SIG-M5 treated with dmso at 0.1 percent for 504 hours (cell line): Measurements from ENCODE around the gene METAP1D.
"Not testable (repeated sequence)": the region's sequence is repeated elsewhere in the genome, so short reads cannot be mapped to it uniquely, and the experiment has no call there.

Source experiments
- DNase-seq: peaks from one replicate; lab custom pipeline; 2025; ENCODE audit not compliant: unreplicated experiment; lab: John Stamatoyannopoulos, UW

METAP1D gene

DNA sequence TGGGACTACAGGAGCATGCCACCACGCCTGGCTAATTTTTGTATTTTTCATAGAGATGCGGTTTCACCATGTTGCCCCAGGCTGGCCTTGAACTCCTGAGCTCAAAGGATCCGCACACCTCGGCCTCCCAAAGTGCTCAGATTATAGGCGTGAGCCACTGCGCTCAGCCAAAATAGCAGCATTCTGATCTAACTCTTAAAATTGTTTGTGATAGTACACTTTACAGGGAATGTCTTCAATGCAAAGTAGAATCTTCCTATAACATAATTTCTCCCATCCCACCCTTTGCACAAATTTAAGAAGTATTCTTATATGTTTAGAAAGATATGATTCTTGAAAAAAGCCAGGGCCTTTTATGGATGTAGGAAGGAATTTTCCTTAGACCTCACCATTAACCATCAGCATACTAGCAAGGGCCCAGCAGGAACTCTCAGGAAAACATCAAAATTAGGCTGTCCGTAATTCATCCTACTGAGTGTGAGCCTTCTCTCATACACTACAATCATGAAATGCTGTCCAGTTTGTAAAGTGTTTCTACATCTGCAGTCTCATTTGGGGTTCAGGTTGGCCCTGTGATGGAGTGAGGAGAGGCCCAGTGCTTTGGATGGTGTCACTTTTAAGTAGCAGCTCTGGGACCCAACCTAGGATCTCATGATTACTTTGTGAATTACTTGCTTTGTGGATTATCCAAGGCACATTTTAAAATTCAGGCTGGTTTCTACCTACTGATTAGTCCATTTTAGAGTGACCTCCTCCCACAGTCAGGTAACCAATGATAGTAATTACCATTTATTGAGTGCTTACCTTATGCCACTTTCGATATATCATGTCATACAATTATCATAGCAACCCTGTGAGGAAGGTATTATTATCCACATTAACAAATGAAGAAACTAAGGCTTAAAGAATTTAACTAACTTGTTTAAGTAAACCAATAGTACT is 48.1 kb downstream of the METAP1D start:
- DNase-seq, result no peak

DNA sequence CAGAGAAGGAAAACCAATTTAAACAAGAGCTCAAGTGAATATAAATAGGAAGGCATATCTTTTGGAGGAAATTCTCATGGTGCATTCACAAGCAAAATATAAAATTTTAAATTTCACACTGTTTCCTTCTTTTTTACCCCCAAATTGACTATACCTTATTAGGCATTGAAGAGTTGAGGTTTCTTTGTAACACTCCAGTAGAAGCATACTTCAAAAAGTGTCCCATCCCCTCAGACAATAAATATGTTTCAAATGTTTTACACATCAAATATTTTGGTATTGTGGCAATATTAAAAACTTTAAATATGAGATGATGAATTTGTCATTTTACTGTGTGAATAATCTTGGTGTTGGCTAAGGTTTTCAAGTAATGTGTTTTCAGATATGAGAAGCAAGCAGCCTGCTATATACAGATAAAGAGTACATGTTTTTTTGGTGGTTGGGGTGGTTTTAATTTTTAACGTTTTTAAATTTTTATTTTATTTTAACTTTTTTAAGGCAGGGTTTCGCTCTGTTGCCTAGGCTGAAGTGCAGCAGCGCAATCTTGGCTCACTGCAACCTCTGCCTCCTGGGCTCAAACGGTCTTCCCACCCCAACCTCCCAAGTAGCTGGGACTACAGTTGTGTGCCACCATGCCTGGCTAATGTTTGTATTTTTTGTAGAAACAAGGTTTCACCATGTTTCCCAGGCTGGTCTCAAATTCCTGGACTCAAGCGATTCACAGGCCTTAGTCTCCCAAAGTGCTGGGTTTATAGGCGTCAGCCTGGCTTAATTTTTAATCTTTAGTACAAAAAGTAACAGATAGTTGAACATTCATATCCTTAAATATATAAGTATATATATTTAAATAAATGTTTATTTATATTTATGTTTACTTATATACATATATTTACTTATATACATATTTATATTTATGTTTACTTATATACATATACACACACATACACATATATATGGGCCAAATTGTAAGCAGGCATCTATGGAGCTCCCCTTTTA is 49.1 kb downstream of the METAP1D start:
- DNase-seq, result no peak

DNA sequence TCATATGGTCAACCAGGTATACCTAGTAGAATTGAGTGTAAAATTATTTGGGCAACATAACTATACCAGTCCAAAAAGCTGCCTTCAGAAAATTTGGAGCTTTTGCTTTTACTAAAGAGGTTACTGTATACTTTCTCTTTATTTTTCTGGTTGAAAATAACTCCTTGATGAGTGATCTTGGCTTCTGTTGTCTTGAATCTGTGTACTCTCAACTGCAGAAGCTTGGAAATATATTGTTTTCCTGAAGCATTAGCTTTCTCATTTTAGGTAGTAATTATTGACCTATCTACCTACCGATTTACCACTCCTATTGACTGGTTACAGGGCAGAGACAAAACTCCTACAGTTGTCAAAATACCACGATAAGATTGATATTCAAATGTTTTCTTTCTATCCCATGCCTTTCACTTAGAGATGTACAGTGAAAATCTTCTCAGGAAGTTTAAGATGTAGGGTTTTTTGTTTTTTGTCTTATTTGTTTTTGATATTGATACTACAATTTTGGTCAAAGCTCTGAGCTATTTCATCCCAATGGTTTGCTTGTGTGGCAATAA is 49.9 kb downstream of the METAP1D start:
- DNase-seq, result no peak

DNA sequence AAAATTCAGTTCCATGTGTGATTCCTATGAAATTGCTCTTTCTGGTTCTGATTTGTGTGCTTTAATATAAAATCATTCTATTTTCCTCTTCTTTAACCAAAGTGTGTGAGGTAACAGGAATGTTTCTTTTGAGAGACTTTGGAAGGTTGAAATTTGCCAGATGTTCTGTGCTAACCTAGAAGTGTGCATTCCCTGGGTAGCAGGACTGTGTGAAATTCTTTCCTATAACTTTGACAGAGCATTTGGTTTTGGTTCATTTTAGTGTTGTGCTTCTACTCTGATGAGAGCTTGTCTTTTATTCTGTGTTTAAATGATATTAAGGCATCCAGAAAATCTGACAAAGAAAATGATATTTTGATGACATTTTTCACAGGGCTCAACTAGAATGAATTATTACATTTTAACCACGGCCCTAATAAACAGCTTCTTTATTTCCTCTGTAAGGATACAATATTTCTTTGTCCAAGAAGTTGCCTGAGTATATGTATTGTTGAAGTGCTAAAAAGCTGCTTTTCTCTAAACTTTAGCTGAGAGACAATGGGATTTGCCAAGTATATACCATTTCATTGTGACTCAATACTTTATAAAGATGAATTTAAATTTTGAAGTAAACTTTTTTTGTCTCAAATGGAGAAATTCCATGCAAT is 50.8 kb downstream of the METAP1D start:
- no peak for DNase-seq

DNA sequence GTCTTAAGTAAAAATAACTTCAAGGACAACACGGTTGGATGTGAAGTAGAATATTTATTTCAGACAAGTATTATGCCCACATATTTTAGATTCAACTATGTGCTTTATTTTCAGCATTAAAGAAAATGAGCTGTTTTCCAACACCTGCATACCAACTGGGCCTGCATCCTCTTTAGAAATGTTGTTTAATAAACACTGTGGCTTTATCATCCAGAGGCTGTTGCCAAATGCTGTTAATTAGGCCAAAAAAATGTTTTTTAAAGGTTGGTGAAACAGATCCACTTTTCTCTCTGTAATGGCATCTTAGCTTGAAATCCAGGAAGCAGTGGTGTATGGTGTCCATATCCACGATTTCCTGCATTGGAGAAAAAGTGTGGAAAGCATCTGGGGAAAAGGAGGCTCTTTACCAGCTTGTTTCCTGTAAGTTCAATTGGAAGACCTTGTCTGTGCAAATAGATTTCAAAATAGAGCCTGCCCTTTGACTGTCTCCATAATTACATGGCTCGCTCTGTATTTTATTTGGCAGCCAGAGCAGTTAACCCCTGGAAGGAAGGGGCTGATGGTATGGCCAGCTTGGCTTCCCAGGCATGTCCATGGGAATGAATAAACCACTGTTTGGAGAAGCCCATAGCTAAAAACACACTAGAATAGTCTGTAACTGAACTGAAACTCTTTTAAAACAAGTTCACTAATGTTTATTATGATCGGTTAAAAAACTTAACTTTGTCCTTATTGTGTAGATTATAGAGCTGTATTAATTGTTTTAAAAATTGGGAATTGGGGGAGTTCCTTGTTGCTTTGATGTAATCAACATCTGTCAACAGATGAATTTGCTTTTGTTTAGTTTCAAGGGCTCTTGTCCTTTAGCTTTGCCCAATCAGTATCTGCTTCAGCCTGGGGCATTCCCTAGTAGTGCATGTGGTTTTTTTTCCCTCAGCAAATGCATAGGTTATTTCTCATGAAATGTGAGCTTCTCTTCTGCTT is 52.5 kb downstream of the METAP1D start:
- no peak for DNase-seq

DNA sequence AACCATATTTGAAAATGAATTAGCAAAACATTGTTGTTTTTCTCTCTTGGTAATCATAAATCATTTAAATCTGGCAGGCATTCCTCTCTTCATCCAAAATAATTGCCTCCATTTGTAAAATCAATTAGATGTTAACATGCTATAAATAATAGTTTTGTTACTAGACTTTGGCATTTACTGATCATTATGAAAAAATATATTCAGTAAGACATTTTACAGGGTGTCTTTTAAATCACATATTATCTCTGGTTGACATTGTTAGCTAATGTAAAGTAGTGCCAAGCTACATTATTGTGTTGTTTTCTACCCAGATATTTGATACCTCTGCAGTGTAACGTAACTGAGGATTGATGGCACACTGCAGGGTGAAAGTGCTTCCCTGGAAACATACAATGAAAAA is 53.7 kb downstream of the METAP1D start:
- no peak for DNase-seq

DNA sequence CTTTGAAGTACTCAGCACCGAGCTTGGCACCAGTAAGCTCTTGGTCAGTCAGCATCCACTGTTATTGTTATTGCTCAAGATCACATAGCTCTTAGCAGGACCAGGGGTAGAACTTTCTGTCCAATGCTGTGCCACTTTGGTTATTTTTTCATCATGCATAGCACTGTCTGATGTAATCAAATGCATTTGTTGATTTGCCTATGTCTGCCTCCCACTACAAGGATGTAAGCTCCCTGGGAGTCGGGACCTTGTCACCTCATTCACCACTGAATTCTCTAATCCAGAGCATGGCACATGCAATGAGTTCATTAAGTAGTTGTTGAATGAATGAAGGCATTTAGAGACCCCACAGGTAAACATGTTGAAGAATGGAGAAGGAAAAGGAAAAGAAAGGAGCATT is 56.5 kb downstream of the METAP1D start:
- no peak for DNase-seq

DNA sequence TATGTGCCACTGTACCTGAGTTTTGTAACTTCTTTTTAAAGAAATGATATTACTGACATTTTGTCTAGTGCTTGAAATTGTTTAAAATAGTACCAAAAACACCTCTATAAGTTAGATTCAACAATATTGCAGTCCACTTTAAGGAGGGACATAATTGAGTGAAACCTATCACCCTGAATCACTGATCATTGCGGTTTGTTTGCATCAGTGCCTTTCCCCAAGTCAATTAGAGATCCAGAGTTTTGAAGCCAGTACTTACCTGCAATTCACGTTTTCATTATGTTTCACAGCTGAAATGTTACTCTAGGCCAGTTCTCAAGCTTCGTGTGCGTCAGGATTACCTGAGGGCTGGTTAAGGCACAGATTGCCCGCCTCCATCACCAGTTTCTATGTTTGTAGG is 58.9 kb downstream of the METAP1D start:
- no peak for DNase-seq

DNA sequence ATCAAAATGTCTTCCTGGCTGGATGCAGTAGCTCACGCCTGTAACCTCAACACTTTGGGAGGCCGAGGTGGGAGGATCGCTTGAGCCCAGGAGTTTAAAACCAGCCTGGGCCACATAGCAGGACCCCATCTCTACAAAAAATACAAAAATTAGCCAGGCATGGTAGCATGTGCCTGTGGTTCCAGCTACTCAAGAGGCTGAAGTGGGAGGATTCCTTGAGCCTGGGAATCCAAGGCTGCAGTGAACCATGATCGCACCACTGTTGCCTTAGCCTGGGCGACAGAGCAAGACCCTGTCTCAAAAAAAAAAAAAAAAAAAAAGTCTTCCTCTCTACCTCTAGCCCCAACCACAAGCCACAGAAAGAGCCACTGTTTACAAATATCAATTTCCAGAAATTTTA is 60.4 kb downstream of the METAP1D start:
- DNase-seq, result not testable (repeated sequence)

DNA sequence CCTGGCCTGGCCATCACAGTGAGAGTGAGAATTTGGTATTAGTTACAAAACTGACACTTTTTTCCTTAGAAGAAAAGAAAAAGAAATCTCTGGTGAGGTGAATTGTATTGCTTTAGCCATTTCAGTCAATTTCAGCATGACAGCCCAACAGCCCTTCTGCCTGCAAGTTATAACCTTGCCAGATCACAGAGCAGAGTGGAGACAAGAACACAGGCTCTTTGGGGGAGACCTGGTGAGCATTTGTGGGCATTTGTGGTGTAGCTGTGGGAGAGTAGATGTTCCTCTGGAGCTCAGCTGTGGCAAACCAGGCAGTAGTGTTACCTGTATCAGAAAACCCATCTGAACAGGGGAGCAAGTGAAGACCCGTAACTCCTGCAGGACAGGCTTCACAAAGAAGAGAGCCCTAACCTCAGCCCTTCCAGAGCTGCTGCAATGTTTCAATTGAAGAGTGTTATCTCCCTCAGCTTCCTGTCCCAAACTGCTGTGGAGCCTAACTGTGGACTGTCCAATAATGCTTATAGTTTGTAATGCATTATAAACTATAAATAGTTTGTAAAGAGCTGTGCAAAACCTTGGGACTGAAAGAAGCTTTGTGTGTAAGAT is 62.8 kb downstream of the METAP1D start:
- DNase-seq, result no peak

DNA sequence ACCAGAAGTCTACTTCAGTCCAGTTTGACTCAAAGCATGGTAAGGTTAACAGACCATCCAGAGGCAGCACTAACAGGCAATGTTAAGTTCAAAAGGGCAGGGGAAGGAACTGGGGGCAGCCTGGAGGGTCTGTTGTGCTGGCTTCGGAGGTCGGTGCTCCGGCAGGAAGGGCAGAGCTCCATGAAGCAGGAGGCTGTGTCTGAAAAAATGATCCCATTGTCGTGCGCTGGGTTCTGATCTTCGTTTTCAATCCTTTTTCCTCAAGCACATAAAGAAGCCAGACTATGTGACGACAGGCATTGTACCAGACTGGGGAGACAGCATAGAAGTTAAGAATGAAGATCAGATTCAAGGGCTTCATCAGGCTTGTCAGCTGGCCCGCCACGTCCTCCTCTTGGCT is 63.7 kb downstream of the METAP1D start:
- no peak for DNase-seq

DNA sequence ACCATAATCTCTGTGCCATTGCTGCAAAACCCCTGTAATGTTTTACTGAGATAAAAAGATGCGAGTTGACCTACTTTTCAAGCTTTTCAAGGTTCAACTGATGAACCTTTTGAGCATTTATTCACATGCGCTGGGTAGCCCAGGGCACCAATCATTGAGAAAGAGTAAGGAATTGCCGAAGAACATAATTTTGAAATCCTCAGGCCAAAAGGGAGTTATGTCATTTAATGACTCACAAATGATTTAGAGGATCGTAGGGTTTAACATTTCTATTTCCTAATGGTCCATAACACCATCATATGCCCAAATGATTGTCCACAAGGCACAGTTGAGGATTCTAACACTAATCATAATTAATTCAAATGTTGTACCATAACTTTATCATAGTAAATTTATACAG is 65.4 kb downstream of the METAP1D start:
- no peak for DNase-seq

DNA sequence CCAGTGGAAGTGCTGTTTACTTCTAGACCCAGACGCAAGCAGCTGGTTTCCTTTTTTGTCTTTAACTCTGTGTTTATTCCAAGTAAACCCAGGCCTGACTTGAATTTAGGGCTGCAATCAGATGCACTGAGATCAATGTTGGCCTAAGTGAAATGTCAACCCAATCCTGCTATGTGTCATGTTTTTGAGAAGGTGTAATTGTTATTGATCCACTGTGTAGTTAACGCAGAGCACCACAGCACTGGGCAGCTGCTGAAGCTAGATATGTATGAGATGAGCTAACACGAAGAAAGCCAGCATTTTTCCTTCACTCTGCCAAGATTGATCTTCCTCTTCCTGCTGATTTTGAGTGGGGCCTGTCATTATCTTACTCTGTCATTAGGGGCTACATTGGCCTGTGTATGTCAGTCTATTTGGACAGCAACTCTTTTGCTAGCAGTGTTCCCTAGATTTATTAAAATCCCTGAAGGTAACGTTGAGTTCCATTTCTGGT is 66.7 kb downstream of the METAP1D start:
- DNase-seq, result no peak

DNA sequence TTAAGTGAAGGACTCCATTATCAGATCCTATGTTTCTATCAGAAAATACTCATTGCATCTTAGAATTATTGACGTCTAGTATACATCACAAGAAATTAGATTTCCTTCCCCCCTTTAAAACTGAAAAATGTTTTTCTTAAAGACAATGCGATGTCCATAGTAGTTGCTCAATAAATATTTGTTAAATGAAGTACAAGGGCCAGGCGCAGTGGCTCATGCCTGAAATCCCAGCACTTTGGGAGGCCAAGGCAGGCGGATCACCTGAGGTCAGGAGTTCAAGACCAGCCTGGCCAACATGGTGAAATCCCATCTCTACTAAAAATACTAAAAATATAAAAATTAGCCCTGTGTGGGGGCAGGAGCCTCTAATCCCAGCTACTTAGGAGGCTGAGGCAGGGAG is 68.2 kb downstream of the METAP1D start:
- DNase-seq, result not testable (repeated sequence)

DNA sequence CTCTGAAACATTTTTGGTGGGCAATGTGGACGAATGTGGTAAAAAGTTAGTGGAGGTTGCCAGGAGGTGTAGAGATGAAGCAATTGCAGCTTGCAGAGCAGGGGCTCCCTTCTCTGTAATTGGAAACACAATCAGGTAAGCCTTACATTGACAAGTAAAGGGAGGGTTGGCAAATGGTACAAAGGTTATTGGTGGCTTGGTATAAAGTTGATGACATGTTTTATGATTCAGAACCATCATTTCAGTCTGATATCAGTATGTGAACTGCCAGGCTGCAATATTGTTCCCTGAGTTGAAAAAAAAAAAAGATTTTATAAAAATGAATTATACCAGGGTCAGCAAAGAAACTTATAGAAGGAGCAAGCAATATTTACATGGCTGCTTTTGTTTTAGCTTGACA is 71.2 kb downstream of the METAP1D start:
- DNase-seq, result no peak

DNA sequence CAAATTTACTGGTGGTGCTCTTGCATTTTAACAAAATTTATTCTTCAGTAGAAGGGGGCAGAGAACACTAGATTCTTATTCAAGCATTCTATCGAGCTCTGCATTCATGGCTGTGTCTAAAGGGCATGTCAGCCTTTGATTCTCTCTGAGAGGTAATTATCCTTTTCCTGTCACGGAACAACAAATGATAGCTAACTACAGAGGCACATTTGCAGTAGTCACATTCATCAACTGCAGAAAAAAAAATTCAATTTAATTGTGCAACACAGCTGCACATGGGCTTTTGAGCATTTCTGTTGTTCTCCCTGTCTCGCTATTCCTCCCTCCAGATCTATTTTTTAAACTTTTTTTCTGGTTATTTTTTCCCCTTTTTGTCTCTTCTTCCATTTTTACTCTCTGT is 72.5 kb downstream of the METAP1D start:
- no peak for DNase-seq

DNA sequence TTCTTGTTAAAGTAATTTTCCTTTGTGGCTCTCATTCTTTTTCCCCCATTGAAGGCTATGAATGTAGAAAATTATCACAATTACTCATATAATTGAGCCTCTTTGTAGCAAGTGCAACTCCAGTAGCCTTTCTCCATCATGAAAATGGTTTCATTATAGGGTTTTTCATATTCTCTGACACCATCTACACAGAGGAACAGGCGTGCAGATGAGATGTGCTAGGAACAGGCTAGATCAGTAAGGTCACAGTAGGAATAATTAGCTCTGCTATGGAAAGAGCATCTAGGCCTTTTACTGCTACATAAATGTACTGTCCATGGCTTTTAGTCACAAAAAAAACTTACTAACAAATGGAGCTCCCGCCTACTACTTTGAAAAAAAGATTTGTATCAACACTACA is 73.0 kb downstream of the METAP1D start:
- DNase-seq, result no peak

DNA sequence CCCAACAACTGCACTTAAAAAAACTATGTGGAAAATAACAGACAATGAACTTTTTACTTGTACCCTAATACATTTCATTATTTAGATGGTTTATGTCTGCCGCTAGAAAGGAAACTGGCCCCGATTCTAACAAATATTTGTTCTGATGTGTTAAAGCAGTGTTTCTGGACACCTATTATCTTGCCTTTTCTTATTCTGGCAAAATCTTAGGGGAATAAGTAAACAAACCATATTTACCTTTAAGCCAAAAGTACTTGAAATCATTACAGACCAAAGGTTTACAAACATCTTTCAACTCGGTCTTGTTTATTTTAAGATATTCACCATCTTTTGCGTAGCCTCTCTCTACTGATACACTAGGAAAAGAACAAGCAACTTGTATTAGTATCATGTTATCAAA is 73.8 kb downstream of the METAP1D start:
- no peak for DNase-seq

DNA sequence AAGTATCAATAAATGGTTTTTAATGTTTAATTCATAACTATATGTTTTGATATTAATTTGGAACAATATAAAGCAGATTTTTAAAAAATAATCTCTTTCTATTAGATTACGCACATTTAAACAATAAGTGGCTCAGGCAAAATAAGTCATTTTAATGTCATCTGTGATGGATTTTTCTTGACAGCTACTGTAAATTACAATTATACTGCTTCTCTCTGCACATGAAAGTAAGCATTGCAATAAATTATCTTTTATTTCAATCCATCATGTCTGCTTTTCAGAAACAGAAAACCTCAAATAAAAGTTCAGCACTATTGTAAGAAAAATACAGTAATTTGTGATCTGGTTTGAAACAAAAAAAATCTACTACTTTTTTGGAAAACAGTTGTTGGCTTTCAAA is 74.5 kb downstream of the METAP1D start:
- DNase-seq, result no peak
